GM18909 (cell line): ENCODE data around the gene DPP4.

ENCODE experiments used
- ATAC-seq: cut with Tn5 transposase; IDR thresholded peaks from one replicate; pipeline ENCODE4 v1.9.1; 2021; ENCODE audit warnings: mild to moderate bottlenecking; ENCODE audit not compliant: unreplicated experiment, poor library complexity

The DPP4 gene

GRCh38 chr2:162073888-162074631 is at the start of gene DPP4:
Gene DPP4, minus strand, starts transcription at chr2:162074215. Its CDS starts 234 bp downstream, at chr2:162073981.
- ATAC-seq, result peak; percentile 94

- ATAC-seq, result no peak
These were observed 44.4 kb upstream of the DPP4 start for GRCh38 chr2:162118166-162119031.

GRCh38 chr2:162116352-162116751 is 42.3 kb upstream of the DPP4 start:
- no peak for ATAC-seq

- ATAC-seq, result no peak
These were observed 41.1 kb upstream of the DPP4 start for GRCh38 chr2:162115076-162115475.

GRCh38 chr2:162114271-162114670 is 40.3 kb upstream of the DPP4 start:
- ATAC-seq, result no peak

- ATAC-seq, result no peak
These were observed 39.8 kb upstream of the DPP4 start for GRCh38 chr2:162113776-162114168.

GRCh38 chr2:162113088-162113775 is 39.2 kb upstream of the DPP4 start:
- no peak for ATAC-seq

- no peak for ATAC-seq
These were observed 38.2 kb upstream of the DPP4 start for GRCh38 chr2:162111958-162112850.

- ATAC-seq, result no peak
These were observed 33.4 kb upstream of the DPP4 start for GRCh38 chr2:162107361-162107901.

- ATAC-seq, result no peak
These were observed 32.7 kb upstream of the DPP4 start for GRCh38 chr2:162106746-162107145.

GRCh38 chr2:162106146-162106551 is 32.1 kb upstream of the DPP4 start:
- ATAC-seq, result no peak

GRCh38 chr2:162103443-162104009 is 29.5 kb upstream of the DPP4 start:
- ATAC-seq, result no peak

GRCh38 chr2:162100579-162100978 is 26.6 kb upstream of the DPP4 start:
- ATAC-seq, result no peak

- no peak for ATAC-seq
These were observed 25.8 kb upstream of the DPP4 start for GRCh38 chr2:162099836-162100235.

- no peak for ATAC-seq
These were observed 18.9 kb upstream of the DPP4 start for GRCh38 chr2:162092658-162093556.

GRCh38 chr2:162092008-162092390 is 18.0 kb upstream of the DPP4 start:
- no peak for ATAC-seq

- ATAC-seq, result peak; percentile 65
These were observed 17.5 kb upstream of the DPP4 start for GRCh38 chr2:162091325-162092007.

GRCh38 chr2:162090109-162090508 is 16.1 kb upstream of the DPP4 start:
- ATAC-seq, result no peak
